Measurements from ENCODE around the gene BEND6.

Gene BEND6

GRCh38 chr6:56959094-56959493 lies 4.2 kb downstream of the BEND6 start:
- no peak overlapping the region for H3K4me3 ChIP-seq (replicated peaks; ENCODE audit: low read depth, low read length)
- no peak for TF ChIP-seq CTCF (IDR thresholded peaks at IDR 0.05; ENCODE audit: low read length, missing control alignments)
- DNase-seq (ENCODE audit: low read depth) = no peak

GRCh38 chr6:56959938-56960337 lies 5.0 kb downstream of the BEND6 start:
- no peak for TF ChIP-seq CTCF (IDR thresholded peaks at IDR 0.05; ENCODE audit: low read length, missing control alignments)
- H3K4me3 ChIP-seq (replicated peaks; ENCODE audit: low read depth, low read length) = no peak overlapping the region
- DNase-seq (ENCODE audit: low read depth) = peak; percentile 52

- no peak for TF ChIP-seq CTCF (IDR thresholded peaks at IDR 0.05; ENCODE audit: low read length, missing control alignments)
- DNase-seq (ENCODE audit: low read depth) = no peak
- no peak overlapping the region for H3K4me3 ChIP-seq (replicated peaks; ENCODE audit: low read depth, low read length)
Measured at GRCh38 chr6:56961151-56961550, 6.2 kb downstream of the BEND6 start.

- DNase-seq (ENCODE audit: low read depth) = no peak
- no peak overlapping the region for H3K4me3 ChIP-seq (replicated peaks; ENCODE audit: low read depth, low read length)
- no peak for TF ChIP-seq CTCF (IDR thresholded peaks at IDR 0.05; ENCODE audit: low read length, missing control alignments)
Measured at GRCh38 chr6:56962441-56962840, 7.5 kb downstream of the BEND6 start.

GRCh38 chr6:56963043-56963442 lies 8.1 kb downstream of the BEND6 start:
- DNase-seq (ENCODE audit: low read depth) = no peak
- no peak overlapping the region for H3K4me3 ChIP-seq (replicated peaks; ENCODE audit: low read depth, low read length)
- no peak for TF ChIP-seq CTCF (IDR thresholded peaks at IDR 0.05; ENCODE audit: low read length, missing control alignments)

GRCh38 chr6:56963793-56964192 lies 8.9 kb downstream of the BEND6 start:
- no peak for DNase-seq (ENCODE audit: low read depth)
- no peak for TF ChIP-seq CTCF (IDR thresholded peaks at IDR 0.05; ENCODE audit: low read length, missing control alignments)
- no peak overlapping the region for H3K4me3 ChIP-seq (replicated peaks; ENCODE audit: low read depth, low read length)

- DNase-seq (ENCODE audit: low read depth) = no peak
- H3K4me3 ChIP-seq (replicated peaks; ENCODE audit: low read depth, low read length) = no peak overlapping the region
- no peak for TF ChIP-seq CTCF (IDR thresholded peaks at IDR 0.05; ENCODE audit: low read length, missing control alignments)
Measured at GRCh38 chr6:56965126-56965525, 10.2 kb downstream of the BEND6 start.

Measured in fibroblast of pulmonary artery (primary cell).